GM18909 (cell line): Measurements from ENCODE around the gene AGFG2.
"Not testable (repeated sequence)": the region's sequence is repeated elsewhere in the genome, so short reads cannot be mapped to it uniquely, and the experiment has no call there.

Experiments used
- ATAC-seq: cut with Tn5 transposase; IDR thresholded peaks from one replicate; pipeline ENCODE4 v1.9.1; 2021; ENCODE audit warnings: mild to moderate bottlenecking; ENCODE audit not compliant: unreplicated experiment, poor library complexity

AGFG2 gene, protein sequence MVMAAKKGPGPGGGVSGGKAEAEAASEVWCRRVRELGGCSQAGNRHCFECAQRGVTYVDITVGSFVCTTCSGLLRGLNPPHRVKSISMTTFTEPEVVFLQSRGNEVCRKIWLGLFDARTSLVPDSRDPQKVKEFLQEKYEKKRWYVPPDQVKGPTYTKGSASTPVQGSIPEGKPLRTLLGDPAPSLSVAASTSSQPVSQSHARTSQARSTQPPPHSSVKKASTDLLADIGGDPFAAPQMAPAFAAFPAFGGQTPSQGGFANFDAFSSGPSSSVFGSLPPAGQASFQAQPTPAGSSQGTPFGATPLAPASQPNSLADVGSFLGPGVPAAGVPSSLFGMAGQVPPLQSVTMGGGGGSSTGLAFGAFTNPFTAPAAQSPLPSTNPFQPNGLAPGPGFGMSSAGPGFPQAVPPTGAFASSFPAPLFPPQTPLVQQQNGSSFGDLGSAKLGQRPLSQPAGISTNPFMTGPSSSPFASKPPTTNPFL

DNA sequence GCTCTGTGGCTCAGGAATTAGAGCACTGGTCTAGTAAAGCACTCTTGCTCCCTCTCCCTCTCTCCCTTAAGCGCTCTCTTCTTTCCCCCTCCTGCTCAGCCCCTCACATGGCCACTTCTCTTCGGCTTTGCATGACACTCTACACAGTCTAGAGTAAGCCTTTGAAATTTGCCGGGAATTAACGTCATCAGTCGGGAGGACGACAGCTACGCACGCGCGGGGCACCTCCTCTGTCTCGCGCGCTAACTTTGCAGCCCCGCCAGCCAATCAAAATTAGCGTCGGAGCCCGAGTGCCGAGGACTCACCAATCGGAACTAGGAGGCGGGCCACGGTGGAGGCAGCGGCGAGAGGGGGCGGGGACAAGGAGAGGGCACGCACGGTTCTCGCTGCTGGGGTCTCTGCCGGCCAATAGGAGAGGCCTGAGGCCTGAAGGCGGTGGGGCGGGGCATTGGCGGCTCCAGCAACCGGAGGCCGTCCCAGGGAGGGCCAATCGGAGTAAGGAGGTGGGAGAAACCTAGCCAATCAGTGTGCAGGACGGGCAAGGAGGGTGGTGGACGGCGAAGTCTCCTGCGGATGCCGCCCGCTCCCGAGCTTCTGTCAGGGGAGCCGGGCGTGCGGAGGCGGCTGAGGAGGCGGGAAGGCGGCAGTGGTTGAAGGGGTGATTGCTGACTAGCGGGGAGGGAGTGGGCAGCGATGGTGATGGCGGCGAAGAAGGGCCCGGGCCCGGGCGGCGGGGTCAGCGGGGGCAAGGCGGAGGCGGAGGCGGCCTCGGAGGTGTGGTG is at the start of gene AGFG2:
AGFG2 (plus strand) TSS at position 550 of the 782 bp plus-strand sequence; CDS start at position 694, 144 bp downstream.
- ATAC-seq = peak; percentile 96

DNA sequence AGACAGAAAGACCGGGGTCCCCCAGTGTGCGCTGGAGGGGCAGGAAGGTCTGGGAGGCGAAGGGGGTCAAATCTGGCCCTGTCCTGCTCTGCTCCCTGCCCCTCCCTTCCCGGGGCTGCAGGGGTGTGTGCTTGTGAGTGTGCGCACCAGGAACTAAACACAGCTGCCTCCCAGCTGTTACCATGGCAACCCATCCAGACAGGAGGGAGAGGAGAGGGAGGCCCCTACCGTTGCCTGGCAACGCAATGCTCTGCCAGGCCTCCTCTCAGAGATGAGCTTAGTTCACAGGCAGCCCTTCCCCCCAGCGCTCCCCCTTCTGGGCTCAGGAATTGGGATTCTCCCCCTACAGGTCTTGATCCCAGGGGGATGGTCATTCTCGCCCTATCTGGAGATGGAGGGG is 49.2 kb upstream of the AGFG2 start:
- no peak for ATAC-seq

DNA sequence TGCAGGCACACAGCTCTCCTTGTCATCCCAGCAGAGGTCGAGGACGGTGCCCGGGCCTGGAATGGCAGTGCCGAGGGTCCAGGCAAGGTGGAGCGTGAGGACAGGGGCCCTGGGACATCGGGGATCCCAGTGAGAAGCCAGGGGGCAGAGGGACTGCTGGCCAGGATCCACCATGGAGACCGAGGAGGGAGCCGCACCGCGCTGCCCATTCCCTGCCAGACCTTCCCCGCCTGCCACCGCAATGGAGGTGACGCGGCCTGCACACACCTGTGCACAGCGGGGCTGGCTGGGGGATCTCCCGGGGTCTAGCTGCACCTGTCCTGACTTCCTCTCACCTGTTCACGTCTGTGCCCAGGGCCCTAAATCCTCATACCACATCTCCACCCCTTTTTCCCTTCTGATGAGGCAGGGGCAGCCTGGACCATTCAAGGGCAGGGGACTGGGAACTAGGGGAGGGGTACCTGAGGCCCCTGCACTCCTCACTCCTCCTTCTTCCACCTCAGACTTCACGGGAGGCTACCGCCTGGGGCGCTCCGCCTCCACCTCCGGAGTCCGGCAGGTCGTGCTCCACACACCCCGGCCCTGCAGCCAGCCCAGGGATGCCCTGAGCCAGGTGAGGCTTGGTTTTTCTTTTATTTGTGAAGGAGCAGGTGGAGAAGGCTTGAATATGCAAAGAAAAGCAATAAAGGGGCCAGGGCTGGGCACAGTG is 48.4 kb upstream of the AGFG2 start:
- no peak for ATAC-seq

DNA sequence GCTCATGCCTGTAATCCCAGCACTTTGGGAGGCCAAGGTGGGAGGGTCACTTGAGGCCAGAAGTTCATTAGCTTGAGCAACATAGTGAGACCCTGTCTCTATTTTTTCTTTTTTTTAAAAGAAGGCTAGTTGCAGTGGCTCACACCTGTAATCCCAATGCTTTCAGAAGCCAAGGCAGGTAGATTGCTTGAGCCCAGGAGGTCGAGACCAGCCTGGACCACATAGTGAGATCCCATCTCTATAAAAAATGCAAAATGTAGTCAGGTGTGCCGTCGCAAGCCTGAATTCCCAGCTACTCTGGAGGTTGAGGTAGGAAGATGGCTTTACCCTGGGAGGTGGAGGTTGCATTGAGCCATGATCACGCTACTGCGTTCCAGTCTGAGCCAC is 47.8 kb upstream of the AGFG2 start:
- no peak for ATAC-seq

DNA sequence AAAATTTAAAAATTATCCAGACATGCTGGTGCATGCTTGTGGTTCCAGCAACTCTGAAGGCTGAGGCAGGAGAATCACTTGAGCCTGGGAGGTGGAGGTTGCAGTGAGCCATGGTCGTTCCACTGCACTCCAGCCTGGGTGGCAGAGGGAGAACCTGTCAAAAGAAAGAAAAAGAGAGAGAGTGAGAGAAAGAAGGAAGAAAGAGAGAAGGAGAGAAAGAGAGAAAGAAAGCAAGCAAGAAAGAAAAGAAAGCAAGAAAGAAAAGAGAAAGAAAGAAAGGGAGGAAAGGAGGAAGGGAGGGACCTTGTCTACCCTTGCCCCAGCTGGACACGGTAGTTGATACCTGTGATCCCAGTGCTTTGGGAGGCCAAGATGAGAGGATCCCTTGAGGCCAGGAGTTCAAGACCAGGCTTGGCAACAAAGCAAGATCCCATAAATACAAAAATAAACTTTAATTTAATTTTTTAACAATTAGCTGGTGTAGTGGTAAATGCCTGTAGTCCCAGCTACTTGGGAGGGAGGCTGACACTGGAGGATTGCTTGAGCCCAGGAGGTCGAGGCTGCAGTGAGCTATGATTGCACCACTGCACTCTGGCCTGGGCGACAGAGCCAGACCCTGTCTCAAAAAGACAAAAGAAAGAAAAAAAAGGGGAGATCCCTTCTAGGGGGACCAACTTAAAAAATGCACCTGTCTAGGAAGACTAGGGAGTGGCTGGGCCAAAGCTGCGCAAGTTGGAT is 46.1 kb upstream of the AGFG2 start:
- no peak for ATAC-seq

DNA sequence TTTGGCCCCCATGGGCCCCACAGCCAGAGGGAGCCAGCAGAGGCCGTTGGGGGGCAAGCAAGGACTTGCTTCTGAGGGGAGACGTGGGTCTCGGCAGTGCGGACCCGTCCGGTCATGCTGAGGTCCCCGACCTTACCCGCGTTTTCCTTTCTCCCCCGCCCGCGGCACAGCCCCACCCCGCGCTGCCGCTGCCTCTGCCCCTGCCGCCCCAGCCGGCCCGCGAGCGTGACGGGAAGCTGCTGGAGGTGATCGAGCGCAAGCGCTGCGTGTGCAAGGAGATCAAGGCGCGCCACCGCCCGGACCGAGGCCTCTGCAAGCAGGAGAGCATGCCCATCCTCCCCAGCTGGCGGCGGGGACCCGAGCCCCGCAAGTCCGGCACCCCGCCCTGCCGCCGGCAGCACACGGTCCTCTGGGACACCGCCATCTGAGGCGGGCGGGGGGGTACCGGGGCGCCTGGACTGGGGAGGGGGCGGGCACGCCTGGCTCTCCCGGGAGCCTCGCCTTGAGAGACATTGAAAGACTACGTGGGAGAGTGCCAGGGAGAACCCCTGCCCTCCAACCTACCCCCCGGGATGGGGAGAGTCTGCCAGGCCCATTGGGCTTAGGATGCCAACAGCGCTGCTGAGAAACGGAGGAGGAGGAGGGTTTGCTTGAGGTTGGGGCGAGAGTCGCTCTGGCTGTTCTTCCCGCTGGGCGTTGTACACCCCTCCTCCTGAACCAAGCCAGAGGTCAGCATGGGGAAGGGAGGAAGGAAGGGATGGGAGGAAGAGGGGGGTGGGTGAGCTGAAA is 45.3 kb upstream of the AGFG2 start:
- ATAC-seq = no peak

DNA sequence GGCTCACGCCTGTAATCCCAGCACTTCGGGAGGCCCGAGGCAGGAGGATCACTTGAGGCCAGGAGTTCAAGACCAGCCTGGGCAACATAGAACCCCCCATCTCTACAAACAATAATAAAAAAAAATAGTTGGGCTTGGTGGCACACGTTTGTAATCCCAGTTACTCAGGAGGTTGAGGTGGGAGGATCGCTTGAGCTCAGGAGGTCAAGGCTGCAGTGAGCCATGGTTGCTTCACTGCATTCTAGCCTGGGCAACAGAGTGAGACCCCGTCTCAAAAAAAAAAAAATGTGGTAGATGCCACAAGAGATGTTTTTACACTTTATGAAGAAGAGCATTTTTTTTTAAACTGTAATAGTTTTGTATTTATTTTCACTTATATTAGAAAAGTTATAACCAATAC is 42.5 kb upstream of the AGFG2 start:
- ATAC-seq = no peak

DNA sequence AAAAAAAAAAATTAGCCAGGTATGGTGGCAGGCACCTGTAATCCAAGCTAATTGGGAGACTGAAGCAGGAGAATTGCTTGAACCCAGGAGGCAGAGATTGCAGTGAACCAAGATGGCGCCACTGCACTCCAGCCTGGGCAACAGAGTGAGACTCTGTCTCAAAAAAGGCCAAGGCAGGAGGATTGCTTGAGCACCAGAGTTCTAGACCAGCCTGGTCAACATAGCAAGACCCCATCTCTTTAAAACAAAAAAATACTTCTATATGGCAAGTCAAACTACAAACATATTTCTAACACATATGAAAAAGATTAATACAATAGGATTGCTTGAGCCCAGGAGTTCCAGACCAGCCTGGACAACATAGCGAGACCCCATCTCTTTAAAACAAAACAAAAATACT is 38.3 kb upstream of the AGFG2 start:
- ATAC-seq = not testable (repeated sequence)

DNA sequence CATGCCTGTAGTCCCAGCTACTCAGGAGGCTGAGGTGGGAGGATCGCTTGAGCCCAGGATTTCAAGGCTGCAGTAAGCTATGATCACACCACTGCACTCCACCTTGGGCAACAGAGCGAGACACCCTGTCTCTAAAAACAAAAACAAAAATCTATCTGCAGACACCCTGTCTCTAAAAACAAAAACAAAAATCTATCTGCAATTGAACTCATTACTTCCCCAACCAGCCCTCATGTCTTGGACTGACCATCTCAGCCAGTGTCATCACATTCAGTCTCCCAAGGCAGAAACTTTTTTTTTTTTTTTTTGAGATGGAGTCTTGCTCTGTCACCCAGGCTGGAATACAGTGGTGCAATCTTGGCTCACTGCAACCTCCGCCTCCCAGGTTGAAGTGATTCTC is 35.0 kb upstream of the AGFG2 start:
- not testable (repeated sequence) for ATAC-seq

DNA sequence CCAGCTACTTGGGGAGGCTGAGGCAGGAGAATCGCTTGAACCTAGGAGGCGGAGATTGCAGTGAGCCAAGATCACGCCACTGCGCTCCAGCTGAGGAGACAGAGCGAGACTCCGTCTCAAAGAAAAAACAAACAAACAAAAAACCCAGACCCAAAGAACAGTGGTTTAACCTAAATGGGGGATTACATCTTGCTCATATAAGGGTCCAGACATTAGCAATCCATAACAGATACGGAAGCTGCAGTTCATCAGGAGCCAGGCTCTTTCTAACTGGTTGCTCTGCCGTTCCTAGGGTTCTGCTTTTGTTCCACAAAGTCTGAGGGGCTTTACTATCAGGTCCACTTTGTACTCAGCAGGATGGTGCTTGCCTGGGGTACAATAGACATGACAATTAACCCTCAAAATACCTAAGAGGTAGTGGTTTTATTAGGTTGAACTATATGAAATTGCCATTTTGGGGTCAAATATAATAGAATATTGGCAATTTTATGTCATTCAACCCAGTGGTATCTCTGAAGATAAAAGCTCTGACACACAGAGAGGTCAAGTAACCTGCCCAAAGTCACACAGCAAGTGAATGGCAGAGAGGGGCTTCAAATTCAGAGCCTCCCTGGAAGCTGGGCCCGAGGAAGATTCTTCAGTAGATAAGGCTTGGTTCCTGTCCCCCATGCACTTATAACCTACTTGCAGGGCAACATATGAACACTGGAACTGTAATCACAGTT is 34.0 kb upstream of the AGFG2 start:
- no peak for ATAC-seq

DNA sequence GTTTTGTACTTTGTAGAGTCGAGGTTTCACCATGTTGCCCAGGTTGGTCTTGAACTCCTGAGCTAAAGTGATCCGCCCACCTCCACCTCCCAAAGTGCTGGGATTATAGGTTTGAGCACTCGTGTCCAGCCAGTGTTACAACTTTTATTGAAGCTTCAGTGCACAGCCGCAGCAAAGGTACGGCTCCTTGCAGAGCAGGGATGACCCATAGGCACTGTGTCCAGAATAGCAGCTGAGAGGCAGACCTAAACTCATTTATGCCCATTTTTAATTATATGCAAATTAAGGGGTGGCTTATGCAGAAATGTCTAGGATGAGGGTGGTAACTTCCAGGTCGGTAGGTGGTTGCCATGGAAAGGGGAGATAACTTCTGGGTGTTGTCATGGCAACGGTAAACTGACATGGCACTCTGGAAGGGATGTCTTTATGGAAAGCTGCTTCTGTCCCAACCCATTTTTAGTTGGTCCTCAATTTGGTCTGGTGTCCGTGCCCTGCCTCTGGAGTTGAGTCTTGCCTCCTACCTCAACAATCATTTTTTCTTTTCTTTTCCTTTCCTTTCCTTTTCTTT is 32.6 kb upstream of the AGFG2 start:
- ATAC-seq = no peak

DNA sequence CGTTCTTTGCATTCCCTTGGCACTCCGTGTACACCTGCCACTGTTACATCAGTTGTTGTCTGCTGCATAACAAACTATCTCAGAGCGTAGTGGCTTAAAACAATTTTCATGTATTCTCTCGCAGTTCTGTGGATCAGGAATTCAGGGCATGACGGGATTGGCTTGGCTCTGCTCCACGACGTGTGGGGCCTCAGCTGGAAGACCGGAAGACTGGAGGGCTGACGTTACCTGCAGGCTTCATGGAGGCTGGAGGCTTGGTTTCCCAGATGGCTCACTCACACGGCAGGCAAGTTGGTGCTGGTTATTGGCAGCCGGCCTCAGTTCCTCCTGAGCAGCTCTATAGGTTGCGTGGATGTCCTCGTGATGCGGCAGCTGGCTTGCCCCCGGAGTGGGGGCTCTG is 29.8 kb upstream of the AGFG2 start:
- ATAC-seq = no peak

DNA sequence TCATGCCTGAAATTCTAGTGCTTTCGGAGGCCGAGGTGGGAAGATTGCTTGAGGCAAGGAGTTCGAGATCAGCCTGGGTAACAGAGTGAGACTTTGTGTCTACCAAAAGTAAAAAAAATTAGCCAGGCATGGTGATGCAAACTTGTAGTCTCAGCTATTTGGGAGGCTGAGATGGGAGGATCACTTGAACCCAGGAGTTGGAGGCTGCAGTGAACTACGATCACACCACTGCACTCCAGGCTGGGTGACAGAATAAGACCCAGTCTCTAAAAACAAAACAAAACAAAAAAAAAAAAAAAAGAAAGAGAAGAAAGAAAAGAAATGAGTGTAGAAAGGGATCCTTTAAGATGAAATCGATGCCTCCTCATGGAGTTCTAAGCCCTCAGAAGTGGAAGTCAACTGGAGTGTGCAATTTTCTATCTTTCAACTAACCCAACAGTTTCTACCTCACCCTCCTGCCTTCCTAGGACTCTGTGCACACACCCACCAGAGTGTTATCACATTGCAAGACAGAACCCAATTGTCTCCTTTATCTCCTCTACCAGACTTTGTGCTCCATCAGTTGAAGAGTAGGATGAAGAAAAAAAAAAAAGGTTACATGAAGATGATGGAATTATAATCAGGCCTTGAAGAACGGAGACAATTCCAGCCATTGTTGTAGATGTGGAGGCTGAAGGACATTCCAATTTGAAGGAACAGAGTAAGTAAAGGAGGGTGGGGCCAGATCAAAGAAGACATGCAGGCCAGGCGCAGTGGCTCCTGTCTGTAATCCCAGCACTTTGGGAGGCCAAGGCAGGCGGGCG is 28.4 kb upstream of the AGFG2 start:
- ATAC-seq = no peak

DNA sequence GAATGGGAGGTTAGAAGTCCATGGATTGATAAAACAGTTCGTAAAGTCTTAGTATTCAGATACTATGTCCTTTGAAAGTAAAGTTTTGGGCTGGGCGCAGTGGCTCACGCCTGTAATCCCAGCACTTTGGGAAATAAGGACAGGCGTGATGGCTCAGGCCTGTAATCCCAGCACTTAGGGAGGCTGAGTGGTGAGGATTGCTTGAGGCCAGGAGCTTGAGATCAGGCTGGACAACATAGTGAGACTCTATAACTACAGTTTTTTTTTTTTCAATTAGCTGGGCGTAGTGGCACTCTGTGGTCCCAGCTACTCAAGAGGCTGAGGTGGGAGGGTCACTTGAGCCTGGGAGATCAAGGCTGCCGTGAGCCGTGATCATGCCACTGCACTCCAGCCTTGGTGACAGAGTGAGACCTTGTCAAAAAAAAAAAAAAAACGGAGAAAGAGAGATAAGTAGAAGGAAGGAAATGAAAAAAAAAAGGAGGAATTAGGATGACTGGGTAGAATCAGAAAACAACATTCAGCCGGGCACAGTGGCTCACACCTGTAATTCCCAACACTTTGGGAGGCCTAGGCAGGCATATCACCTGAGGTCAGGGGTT is 25.7 kb upstream of the AGFG2 start:
- no peak for ATAC-seq

DNA sequence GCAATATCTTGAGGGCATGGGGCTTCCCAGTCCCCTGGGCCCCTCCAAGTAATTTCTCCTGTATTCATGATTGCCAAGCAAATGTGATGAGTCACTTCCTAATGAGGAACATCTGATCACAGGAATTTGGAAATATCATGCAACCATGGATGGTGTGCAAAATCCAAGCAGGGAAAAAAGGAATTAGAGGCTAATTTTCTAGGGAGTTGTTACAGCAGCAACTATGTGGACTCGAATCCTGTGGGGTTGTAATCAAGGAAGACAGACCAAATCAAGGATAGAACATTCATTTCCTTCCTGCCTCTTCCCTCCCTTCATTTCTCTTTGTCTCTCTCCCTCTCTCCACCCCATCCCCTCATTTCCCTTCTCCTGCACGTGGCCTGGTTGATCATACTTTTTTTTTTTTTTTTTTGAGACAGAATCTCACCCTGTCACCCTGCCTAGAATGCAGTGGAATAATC is 23.9 kb upstream of the AGFG2 start:
- no peak for ATAC-seq

DNA sequence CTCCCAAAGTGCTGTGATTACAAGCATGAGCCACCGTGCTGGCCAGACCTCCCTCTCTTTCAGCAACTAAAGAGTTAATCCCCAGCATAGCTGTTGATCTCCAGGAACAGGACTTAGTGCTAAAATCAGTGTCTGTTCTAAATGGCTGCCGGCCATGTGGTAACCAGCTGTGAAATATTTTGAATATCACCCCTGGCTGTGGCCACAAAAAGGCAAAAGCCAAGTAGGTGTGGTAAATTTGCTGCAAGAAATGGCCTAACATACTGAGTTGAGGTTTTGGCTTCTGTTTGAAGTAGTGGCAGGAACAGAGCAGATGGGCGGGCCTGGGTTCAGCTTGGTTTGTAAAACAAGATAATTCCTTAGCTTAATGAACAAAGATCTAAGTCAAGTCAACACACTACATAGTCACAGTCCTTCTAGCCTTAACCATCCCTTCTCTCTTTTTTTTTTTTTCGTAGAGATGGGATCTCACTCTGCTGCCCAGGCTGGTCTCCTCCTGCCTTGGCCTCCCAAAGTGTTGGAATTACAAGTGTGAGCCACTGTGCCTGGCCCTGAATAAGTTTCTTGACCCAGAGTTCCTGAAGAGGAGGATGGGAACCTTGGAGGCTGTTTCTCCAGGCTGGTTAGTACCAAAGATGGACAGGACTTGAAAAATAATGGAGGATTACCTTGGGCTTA is 22.7 kb upstream of the AGFG2 start:
- peak; percentile 48 for ATAC-seq

DNA sequence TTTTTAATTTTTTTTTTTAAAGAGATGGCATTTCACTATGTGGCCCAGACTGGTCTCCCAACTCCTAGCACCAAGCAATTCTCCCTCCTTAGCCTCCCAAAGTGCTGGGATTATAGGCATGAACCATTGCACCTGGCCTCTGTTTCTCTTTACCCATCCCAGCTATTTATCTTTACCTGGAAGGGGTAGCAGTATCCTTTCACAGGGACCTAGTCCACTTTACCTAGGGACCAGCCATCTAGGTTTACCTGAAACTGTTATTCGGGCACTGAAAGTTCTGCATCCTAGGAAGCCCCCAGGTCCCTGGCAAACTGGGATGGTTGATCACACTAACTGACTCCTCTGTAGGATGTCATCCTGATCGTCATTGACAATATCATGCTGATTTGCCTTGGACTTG is 21.7 kb upstream of the AGFG2 start:
- ATAC-seq = no peak
